IgD-negative memory B cell (primary cell): Measurements from ENCODE around the gene RIMS3. TPM values are rescaled to one million over a fixed set of nuclear protein-coding genes. Genes with fewer than 3 reads are reported as not detected.

Experiments
- H3K27ac Mint-ChIP-seq, 3 donors: one replicate each; pipeline ENCODE4 v1.8.0; 2020 to 2022; ENCODE audit warnings: mild to moderate bottlenecking in 3 of 3, mixed read lengths in 3 of 3, moderate library complexity in 1 of 3
- H3K27me3 Mint-ChIP-seq: one replicate; pipeline ENCODE4 v1.8.0; 2021; ENCODE audit warnings: mixed read lengths
- H3K36me3 Mint-ChIP-seq: one replicate; pipeline ENCODE4 v1.8.0; 2020; ENCODE audit warnings: mild to moderate bottlenecking, mixed read lengths
- H3K4me1 Mint-ChIP-seq, 3 donors: one replicate each; pipeline ENCODE4 v1.8.0; 2020 to 2022; ENCODE audit warnings: mixed read lengths in 3 of 3, mild to moderate bottlenecking in 1 of 3
- H3K4me3 Mint-ChIP-seq, 4 donors: one replicate each; pipeline ENCODE4 v1.8.0; 2020 to 2022; ENCODE audit warnings: mild to moderate bottlenecking in 4 of 4, mixed read lengths in 4 of 4, moderate library complexity in 3 of 4
- H3K9me3 Mint-ChIP-seq, 3 donors: one replicate each; pipeline ENCODE4 v1.8.0; 2020 to 2021; ENCODE audit warnings: mixed read lengths in 3 of 3, mild to moderate bottlenecking in 1 of 3
- polyA plus RNA-seq: library from polyadenylated mRNA; unstranded; fragments of 300-500 nt; fragmentation: Illumina TruSeq; gene quantifications from one replicate; pipeline ENCODE4 v1.2.3, GENCODE V29; 2021

Gene RIMS3
- polyA plus RNA-seq, 1 donor from 2014 or later, result 2.2 TPM

DNA sequence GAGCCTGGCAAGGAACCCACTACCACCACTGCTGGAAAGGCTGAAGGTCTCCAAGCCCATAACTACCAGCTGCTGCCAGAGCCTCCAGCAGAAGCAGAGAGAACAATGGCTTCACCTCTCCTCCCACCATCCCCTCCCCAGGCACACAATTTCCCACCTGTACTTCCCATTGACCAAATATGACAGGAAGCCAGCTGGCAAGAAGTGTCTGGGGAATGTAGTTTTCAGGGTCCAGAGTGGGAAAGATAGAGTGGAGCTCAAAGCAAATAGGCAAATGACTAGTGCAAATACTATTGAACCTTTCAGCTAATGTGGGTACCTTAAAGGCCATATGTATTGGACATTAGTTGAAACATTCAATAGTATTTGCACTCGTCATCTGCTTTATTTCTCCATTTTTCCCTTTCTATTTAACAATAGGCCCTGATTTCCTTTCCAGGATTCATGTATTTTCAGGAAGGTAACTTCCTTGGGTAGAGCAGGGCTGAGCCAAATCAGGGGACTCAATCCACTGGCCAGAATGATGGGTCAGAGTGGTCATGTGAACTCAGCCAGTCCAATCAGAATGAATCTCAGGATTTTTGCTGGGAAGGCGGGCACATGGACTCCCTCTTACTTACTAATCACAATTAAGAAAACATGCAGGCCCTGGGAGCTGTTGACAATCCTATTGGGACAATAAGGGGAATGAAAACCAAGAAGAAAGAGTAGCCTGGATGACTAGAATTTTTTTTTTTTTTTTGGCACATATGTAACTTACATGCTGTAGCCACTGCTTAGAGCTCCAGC lies 13.9 kb upstream of the RIMS3 start:
- Mint-ChIP-seq H3K4me1 (peaks cover 0 to 2% (median 0%) of the 10 kb centered on the region in 3 donors), H3K9me3 (no peaks in the 10 kb centered on the region), H3K27ac (no peak overlapping the region), H3K27me3 (peaks cover 2% of the 10 kb centered on the region), H3K4me3 (no peak overlapping the region), H3K36me3 (no peaks in the 10 kb centered on the region)

GRCh38 chr1:40676501-40676900 lies 11.0 kb upstream of the RIMS3 start:
- no peaks in the 10 kb centered on the region for H3K36me3 Mint-ChIP-seq
- peaks cover 2% of the 10 kb centered on the region for H3K27me3 Mint-ChIP-seq
- no peak overlapping the region for H3K4me3 Mint-ChIP-seq
- H3K9me3 Mint-ChIP-seq, result no peaks in the 10 kb centered on the region
- H3K27ac Mint-ChIP-seq, result no peak overlapping the region
- H3K4me1 Mint-ChIP-seq, result peaks cover 0 to 2% (median 0%) of the 10 kb centered on the region in 3 donors

DNA sequence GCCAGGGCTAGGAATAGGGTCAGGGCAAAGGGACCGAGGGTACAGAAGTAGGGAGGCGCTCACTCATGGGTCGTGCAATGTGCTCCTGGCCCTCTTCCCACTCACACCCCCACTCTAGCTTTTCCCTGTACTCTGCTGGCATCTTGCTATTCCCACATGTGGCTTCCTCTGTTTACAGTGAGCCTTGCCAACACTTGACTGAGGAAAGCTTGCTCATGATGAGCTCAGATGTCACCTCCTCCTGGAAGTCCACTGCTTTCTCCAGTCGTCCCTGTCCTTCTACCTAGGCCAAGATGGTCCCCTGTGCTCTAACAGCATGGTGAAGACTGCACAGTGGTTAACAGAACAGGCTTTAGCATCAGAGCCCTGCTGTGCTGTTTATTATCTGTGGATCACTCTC lies 8.0 kb upstream of the RIMS3 start:
- Mint-ChIP-seq H3K36me3 (no peaks in the 10 kb centered on the region), H3K4me1 (peaks cover 5 to 15% (median 7%) of the 10 kb centered on the region in 3 donors), H3K27ac (peak overlapping the region in 1 of 3 donors; percentile 36), H3K4me3 (no peak overlapping the region), H3K27me3 (peaks cover 2% of the 10 kb centered on the region), H3K9me3 (no peaks in the 10 kb centered on the region)

DNA sequence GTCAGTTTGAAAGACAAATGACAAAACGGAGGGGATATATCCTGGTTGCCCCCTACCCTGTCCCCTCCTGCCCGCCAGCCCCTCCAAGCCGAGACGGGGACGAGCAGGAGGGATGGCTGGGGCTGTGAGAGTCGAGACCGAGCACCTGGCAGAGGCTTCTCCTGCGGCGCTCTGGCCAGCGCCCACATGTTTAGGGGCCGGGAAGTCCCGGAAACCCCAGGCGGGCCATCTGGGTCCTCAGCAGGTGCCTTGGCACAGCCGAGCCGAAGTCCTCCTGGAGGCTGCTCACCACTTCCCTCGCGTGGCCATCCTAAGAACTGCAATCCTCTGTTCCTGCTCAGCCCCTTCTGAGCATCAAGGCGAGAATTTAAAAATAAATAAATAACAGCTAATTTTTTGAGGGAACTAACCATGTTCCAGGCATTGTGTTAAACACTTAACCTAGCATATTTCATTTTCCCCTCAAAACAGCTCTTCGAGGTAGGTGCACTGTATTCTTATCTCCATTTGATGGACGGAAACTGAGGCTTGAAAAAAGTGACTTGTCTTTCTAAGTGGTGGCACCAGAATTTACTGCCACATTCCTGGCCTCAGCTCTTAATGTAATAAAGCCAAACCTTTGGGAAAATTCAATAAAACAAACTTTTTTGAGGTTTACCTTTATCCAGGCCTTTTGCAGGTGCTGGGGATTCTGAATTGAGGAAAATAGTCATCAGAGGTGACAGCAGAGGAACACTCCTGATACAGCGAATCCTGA lies 3.5 kb upstream of the RIMS3 start:
- H3K4me1 Mint-ChIP-seq, result peaks cover 11 to 24% (median 15%) of the 10 kb centered on the region in 3 donors
- no peaks in the 10 kb centered on the region for H3K9me3 Mint-ChIP-seq
- no peak overlapping the region for H3K27ac Mint-ChIP-seq
- H3K36me3 Mint-ChIP-seq, result no peaks in the 10 kb centered on the region
- H3K27me3 Mint-ChIP-seq, result no peaks in the 10 kb centered on the region
- H3K4me3 Mint-ChIP-seq, result peak overlapping the region; percentile 58 to 86 (median 62)

DNA sequence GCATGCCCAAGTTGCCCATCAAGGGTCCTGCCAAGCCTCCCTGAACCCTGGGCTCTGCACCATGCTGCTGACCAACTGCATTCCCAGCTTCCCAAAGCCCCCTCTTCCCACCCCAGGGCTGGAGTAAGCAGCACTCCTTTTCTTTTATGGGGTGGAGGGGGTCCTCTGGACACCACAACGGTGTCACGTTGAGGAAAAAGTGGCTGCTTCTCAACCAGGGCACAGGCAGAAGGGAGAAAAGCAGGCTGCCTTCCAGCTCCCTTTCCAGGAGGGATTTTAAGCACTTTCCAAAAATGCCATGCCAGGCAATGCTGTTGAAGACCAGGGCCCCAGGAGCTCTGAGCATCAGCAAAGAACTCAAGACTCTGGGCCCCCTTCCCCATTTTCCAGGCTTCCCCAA lies 691 bp downstream of the RIMS3 start:
- no peaks in the 10 kb centered on the region for H3K9me3 Mint-ChIP-seq
- peak overlapping the region; percentile 68 to 89 (median 76) for H3K4me3 Mint-ChIP-seq
- peaks cover 15 to 24% (median 15%) of the 10 kb centered on the region in 3 donors for H3K4me1 Mint-ChIP-seq
- no peaks in the 10 kb centered on the region for H3K27me3 Mint-ChIP-seq
- no peaks in the 10 kb centered on the region for H3K36me3 Mint-ChIP-seq
- H3K27ac Mint-ChIP-seq, result peak overlapping the region in 2 of 3 donors; percentile 31 to 59

DNA sequence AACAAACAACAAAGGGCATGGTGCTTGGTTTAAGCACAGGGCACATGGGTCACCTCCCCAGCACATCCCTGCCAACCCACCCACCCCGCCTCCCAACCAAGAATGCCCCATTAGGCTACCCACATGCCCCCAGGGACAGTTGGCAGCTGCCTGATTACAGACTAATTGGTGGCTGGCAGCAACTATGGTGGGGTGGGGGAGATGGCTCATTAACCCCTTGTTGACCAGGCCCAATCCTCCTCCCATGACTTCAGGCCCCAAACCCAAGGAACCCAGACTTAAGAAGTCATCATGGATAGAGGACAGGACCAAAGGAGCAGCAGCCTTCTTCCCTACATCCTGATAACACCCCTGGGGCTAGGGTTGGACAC lies 1.3 kb downstream of the RIMS3 start:
- Mint-ChIP-seq H3K27me3 (no peaks in the 10 kb centered on the region), H3K36me3 (no peaks in the 10 kb centered on the region), H3K9me3 (no peaks in the 10 kb centered on the region), H3K4me3 (peak overlapping the region in 3 of 4 donors; percentile 76 to 89 (median 76)), H3K4me1 (peaks cover 14 to 19% (median 15%) of the 10 kb centered on the region in 3 donors), H3K27ac (peak overlapping the region in 1 of 3 donors; percentile 59)

DNA sequence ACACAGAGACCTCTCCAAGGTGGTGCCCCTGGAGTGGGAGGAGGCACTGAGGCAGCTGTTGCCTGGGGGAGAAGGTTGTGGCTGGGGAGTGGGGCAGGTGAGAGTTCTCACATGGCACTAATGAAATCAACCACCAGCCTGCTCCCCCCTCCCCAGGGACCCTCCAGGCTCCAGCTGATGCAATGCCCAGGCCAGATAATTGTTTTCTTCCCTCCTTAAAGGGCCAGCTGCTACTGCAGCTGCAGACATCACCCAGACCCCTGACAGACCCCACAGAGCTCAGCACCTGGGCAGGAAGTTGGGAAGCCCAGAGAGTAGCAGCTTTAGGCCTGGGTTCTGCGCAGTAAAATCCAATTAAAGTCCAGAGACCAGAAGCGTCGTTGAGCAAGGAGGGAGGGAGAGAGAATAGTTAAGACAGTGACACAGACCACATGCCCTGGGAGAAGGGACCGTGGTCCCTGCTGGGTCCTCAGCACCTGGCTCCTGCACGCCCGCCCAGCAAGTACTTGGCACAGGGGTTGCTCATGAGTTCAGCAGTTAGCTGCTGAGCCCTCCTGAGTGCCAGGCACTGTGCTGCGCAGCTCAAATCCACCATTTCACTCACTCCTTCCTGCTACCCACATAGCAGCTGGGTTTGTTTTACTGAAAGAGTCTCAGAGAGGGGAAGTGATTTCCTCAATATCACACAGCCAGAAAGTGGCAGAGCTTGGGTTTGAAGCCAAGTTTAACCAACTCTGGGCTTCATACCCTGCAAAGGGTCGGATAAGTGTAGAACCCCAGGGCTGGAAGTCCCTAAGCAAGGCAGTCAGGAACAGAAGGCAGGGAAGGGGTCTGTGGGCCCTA lies 1.9 kb downstream of the RIMS3 start:
- Mint-ChIP-seq H3K27me3 (no peaks in the 10 kb centered on the region), H3K4me1 (peaks cover 9 to 13% (median 12%) of the 10 kb centered on the region in 3 donors), H3K27ac (peak overlapping the region; percentile 13 to 87 (median 51)), H3K4me3 (peak overlapping the region in 2 of 4 donors; percentile 75 to 76), H3K9me3 (no peaks in the 10 kb centered on the region), H3K36me3 (no peaks in the 10 kb centered on the region)

- Mint-ChIP-seq H3K27me3 (no peaks in the 10 kb centered on the region), H3K27ac (peak overlapping the region in 1 of 3 donors; percentile 13), H3K4me3 (peak overlapping the region in 2 of 4 donors; percentile 18 to 76), H3K36me3 (no peaks in the 10 kb centered on the region), H3K4me1 (peaks cover 8 to 12% (median 11%) of the 10 kb centered on the region in 3 donors), H3K9me3 (no peaks in the 10 kb centered on the region)
These were observed 2.6 kb downstream of the RIMS3 start for GRCh38 chr1:40662864-40663263.

- H3K36me3 Mint-ChIP-seq, result no peaks in the 10 kb centered on the region
- H3K27ac Mint-ChIP-seq, result no peak overlapping the region
- no peaks in the 10 kb centered on the region for H3K9me3 Mint-ChIP-seq
- peak overlapping the region in 1 of 4 donors; percentile 54 for H3K4me3 Mint-ChIP-seq
- H3K4me1 Mint-ChIP-seq, result peaks cover 8 to 12% (median 11%) of the 10 kb centered on the region in 3 donors
- no peaks in the 10 kb centered on the region for H3K27me3 Mint-ChIP-seq
These were observed 3.3 kb downstream of the RIMS3 start for GRCh38 chr1:40662151-40662550.

DNA sequence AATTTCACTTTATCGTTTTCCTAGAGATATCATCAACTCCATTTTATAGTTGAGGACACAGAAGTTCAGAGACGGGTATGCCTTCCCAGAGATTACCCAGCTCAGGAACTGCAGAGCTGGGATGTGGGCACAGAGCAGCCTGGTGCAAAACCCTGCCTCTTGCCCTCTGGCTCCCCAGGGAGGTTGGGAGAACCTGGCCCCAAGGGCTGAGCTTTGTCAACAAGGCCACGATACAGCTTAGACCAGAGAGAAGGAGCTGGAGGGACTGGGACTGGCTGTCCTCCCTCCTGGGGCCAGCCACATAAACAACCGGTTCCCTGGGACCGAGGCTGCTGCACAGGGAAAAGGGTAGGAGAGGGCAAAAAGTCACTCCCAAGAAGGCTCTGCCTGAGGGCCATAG lies 3.8 kb downstream of the RIMS3 start:
- Mint-ChIP-seq H3K36me3 (no peaks in the 10 kb centered on the region), H3K27ac (no peak overlapping the region), H3K4me3 (peak overlapping the region in 1 of 4 donors; percentile 54), H3K27me3 (no peaks in the 10 kb centered on the region), H3K9me3 (no peaks in the 10 kb centered on the region), H3K4me1 (peaks cover 8 to 12% (median 11%) of the 10 kb centered on the region in 3 donors)

DNA sequence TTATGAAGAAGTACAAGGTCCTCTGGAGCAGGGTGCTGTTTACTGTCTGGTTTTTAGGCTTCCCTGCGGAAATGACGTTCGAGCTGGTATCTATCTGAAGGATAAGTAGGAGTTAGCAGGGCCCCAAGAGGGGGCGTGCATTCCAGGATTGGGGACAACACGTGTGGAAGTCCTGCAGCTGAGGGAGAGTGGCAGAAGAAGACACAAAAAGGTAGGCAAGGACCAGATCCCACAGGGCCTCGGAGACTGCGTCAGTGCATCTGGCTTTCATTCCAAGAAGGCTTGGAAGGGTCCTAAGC lies 5.9 kb downstream of the RIMS3 start:
- Mint-ChIP-seq H3K27me3 (peaks cover 2% of the 10 kb centered on the region), H3K36me3 (no peaks in the 10 kb centered on the region), H3K9me3 (no peaks in the 10 kb centered on the region), H3K4me3 (no peak overlapping the region), H3K4me1 (peaks cover 0 to 7% (median 3%) of the 10 kb centered on the region in 3 donors), H3K27ac (no peak overlapping the region)

DNA sequence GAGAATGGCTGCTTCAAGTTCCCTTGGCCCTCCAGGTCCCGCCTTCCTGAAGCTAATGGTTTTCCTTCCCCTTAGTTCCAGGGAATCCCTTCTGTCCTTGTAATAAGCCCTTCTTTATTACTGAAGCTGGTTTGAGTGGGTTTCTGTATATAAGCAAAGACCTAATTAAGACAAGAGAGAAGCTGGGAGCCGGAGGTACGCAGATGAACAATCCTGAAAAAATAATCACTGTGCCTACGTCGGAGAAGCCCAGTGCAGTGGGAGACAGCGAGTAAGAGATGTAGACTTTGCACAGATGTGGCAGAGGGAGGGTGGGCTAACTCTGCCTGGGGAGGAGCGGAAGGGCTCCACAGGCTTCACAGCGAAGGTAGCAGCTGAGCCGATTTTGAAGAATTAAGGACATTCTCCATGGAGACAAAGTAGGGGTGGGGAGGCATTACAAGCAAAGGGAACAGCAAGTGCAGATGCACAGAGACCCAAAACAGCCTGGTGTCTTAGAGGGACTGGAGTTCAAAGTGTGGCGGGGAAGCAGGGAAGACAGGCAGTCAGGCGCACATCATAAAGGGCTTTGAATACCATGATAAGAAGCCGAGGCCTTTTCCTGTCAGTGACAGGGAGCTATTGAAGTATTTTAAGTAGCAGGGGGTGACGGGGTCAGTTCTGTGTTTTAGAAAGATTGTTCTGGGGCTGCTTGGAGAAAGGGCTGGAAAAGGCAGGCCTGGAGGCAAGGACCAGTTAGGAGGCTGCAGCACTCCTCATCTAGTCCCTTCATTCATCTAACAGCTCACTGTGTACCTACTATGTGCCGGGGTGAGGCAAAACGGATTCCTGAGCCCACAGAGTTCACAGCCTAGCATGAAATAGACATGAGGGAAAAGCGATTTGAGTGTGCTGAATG lies 6.5 kb downstream of the RIMS3 start:
- H3K9me3 Mint-ChIP-seq, result no peaks in the 10 kb centered on the region
- H3K27ac Mint-ChIP-seq, result no peak overlapping the region
- no peak overlapping the region for H3K4me3 Mint-ChIP-seq
- no peaks in the 10 kb centered on the region for H3K36me3 Mint-ChIP-seq
- H3K27me3 Mint-ChIP-seq, result peaks cover 6% of the 10 kb centered on the region
- peaks cover 0 to 8% (median 3%) of the 10 kb centered on the region in 3 donors for H3K4me1 Mint-ChIP-seq

DNA sequence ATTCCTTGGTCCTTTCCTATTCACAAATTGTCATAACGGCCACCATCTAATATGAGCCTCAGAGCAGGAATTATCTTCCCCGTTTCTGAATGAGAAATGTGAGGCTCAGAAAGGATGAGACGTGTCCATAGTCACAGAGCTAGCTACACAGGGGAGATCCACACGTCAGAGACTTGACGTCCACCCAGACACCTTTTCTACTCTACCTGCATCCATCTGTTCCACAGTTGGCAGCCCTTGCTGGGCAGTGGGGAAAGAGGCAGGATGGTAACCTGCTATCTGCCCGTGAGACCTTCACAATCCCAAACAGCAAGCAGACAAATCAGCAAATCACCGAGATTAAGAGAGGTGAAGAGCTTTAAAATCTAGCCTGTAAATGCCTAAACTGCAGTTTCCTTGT lies 8.4 kb downstream of the RIMS3 start:
- no peak overlapping the region for H3K4me3 Mint-ChIP-seq

More for the DNA sequence above, 8.4 kb downstream of the RIMS3 start:
- Mint-ChIP-seq H3K4me1 (peaks cover 0 to 3% (median 0%) of the 10 kb centered on the region in 3 donors), H3K9me3 (no peaks in the 10 kb centered on the region), H3K27ac (no peak overlapping the region), H3K36me3 (no peaks in the 10 kb centered on the region), H3K27me3 (peaks cover 6% of the 10 kb centered on the region)
